A549 (cell line): ENCODE data around the gene ELN. TPM values are rescaled to one million over a fixed set of nuclear protein-coding genes. Genes with fewer than 3 reads are reported as not detected.

Source experiments
- ATAC-seq, 2 experiments: fragments of 200-7000 bp in 1 of 2; fragments of >200 bp in 1 of 2; cut with Nextera tagmentation in 1 of 2; cut with Tn5 transposase in 1 of 2; 3 replicates each; pipeline versions ENCODE4 v1.8.0 to v1.9.1; 2018 to 2020; ENCODE audit warnings: mild to moderate bottlenecking in 1 of 2, moderate library complexity in 1 of 2
- CTCF ChIA-PET: fragments of 300-600 bp; sonication (Branson Sonifier 250); formaldehyde crosslinking; extraction: SDS; loops from one replicate; lab custom pipeline; 2021; ENCODE audit warnings: antibody characterized with exemption, inconsistent platforms; lab: Yijun Ruan, JAX
- POLR2A ChIA-PET: fragments of 350-600 bp; formaldehyde crosslinking; extraction: SDS; loops from one replicate; lab custom pipeline; 2021; ENCODE audit warnings: antibody characterized with exemption, inconsistent platforms; lab: Yijun Ruan, JAX
- DNase-seq, 2 experiments: peaks; one replicate each; pipeline versions ENCODE4 v3.0.0 to v3.0.0-alpha.2; 2011 to 2016; ENCODE audit warnings: low read depth in 1 of 2, low spot score in 1 of 2
- FAIRE-seq: peaks from 2 replicates; lab custom pipeline; 2011; peaks lifted over from hg19 to GRCh38; lab: Jason Lieb, UNC
- H3K27ac ChIP-seq, 2 experiments: fragments of >200 bp; sonication (Bioruptor Twin); formaldehyde crosslinking; 3 replicates each; pipeline ENCODE4 v1.5.1; 2016 to 2017
- H3K4me1 ChIP-seq: fragments of >200 bp; sonication (Bioruptor Twin); formaldehyde crosslinking; 3 replicates; pipeline ENCODE4 v1.6.1; 2016
- H3K4me2 ChIP-seq: fragments of >200 bp; sonication (Bioruptor Twin); formaldehyde crosslinking; 3 replicates; pipeline ENCODE4 v1.6.1; 2016
- H3K4me3 ChIP-seq: fragments of >200 bp; sonication (Bioruptor Twin); formaldehyde crosslinking; 3 replicates; pipeline ENCODE4 v1.5.1; 2016
- H3K9me3 ChIP-seq: fragments of >200 bp; sonication (Bioruptor Twin); formaldehyde crosslinking; 3 replicates; pipeline ENCODE4 v1.6.1; 2016
- CBX8 ChIP-seq: fragments of 200-600 bp; sonication (generic); IDR thresholded peaks from 2 replicates; pipeline ENCODE4 v1.6.1; 2016
- CHD4 ChIP-seq: fragments of 200-600 bp; sonication (generic); IDR thresholded peaks from 2 replicates; pipeline ENCODE4 v1.6.1; 2016; ENCODE audit warnings: antibody characterized with exemption, mild to moderate bottlenecking, borderline replicate concordance
- E2F6 ChIP-seq: IDR thresholded peaks from 2 replicates; pipeline ENCODE4 v1.6.1; 2012; ENCODE audit warnings: low read depth, borderline replicate concordance
- ESRRA ChIP-seq: fragments of 150-350 bp; IDR thresholded peaks from 2 replicates; pipeline ENCODE4 v1.6.1; 2014; ENCODE audit warnings: mild to moderate bottlenecking, low read length, borderline replicate concordance
- GATA3 ChIP-seq: IDR thresholded peaks from 2 replicates; pipeline ENCODE4 v1.6.1; 2012; ENCODE audit warnings: borderline replicate concordance
- HEYL ChIP-seq: fragments of 250-450 bp; sonication (Bioruptor Pico); IDR thresholded peaks from 2 replicates; pipeline ENCODE4 v1.8.0; 2021; ENCODE audit warnings: mild to moderate bottlenecking, moderate library complexity
- HOXA7 ChIP-seq: fragments of 250-450 bp; sonication (Bioruptor Pico); IDR thresholded peaks from 2 replicates; pipeline ENCODE4 v1.5.0; 2020; ENCODE audit warnings: mild to moderate bottlenecking, moderate library complexity
- HOXB13 ChIP-seq: fragments of 250-450 bp; sonication (Bioruptor Pico); IDR thresholded peaks from 2 replicates; pipeline ENCODE4 v1.5.0; 2020; ENCODE audit warnings: low read depth, mild to moderate bottlenecking, moderate library complexity
- JUN ChIP-seq, 2 experiments: fragments of >200 bp; sonication (Bioruptor Twin); formaldehyde crosslinking; IDR thresholded peaks; 2 replicates in 1 of 2; 3 replicates in 1 of 2; pipeline ENCODE4 v1.6.1; 2016 to 2017
- MAZ ChIP-seq: fragments of 150-350 bp; IDR thresholded peaks from 2 replicates; pipeline ENCODE4 v1.6.1; 2014; ENCODE audit warnings: antibody characterized with exemption, low read depth, low read length, borderline replicate concordance
- MYC ChIP-seq: IDR thresholded peaks from 2 replicates; pipeline ENCODE4 v1.6.1; 2012; ENCODE audit warnings: mild to moderate bottlenecking, inconsistent platforms, low read length, improper control_type of control experiment, borderline replicate concordance
- NPAS2 ChIP-seq: fragments of 250-450 bp; sonication (Bioruptor Pico); IDR thresholded peaks from 2 replicates; pipeline ENCODE4 v1.8.0; 2022; ENCODE audit warnings: mild to moderate bottlenecking, moderate library complexity, borderline replicate concordance
- PHF8 ChIP-seq: fragments of 200-600 bp; sonication (generic); IDR thresholded peaks from 2 replicates; pipeline ENCODE4 v1.6.1; 2016; ENCODE audit warnings: low read depth, mild to moderate bottlenecking, antibody characterized with exemption, moderate library complexity, borderline replicate concordance
- POLR2A ChIP-seq: IDR thresholded peaks from 2 replicates; pipeline ENCODE4 v1.6.1; 2012; ENCODE audit warnings: mild to moderate bottlenecking, low read length
- RCOR1 ChIP-seq: fragments of 150-350 bp; IDR thresholded peaks from 2 replicates; pipeline ENCODE4 v1.6.1; 2014; ENCODE audit warnings: antibody characterized with exemption, low read length, low read depth
- RFX5 ChIP-seq: fragments of 450-650 bp; IDR thresholded peaks from 2 replicates; pipeline ENCODE4 v1.7.1; 2014; ENCODE audit warnings: antibody characterized with exemption, mild to moderate bottlenecking, moderate library complexity
- RNF2 ChIP-seq: fragments of 200-600 bp; sonication (generic); IDR thresholded peaks from 2 replicates; pipeline ENCODE4 v1.6.1; 2016; ENCODE audit warnings: low read depth, mild to moderate bottlenecking, antibody characterized with exemption, moderate library complexity, borderline replicate concordance
- SMC3 ChIP-seq: fragments of >200 bp; sonication (Bioruptor Twin); formaldehyde crosslinking; IDR thresholded peaks from 3 replicates; pipeline ENCODE4 v1.6.1; 2018; ENCODE audit warnings: inconsistent platforms
- SREBF2 ChIP-seq: fragments of 450-650 bp; IDR thresholded peaks from 2 replicates; pipeline ENCODE4 v1.6.1; 2014; ENCODE audit warnings: mild to moderate bottlenecking, moderate library complexity
- TFCP2L1 ChIP-seq: fragments of 250-450 bp; sonication (Bioruptor Pico); IDR thresholded peaks from 2 replicates; pipeline ENCODE4 v1.5.0; 2021; ENCODE audit warnings: mild to moderate bottlenecking
- USF2 ChIP-seq: fragments of 450-650 bp; IDR thresholded peaks from 2 replicates; pipeline ENCODE4 v1.6.1; 2014; ENCODE audit warnings: antibody characterized with exemption
- ZC3H11A ChIP-seq: fragments of 450-650 bp; IDR thresholded peaks from 2 replicates; pipeline ENCODE4 v1.6.1; 2014; ENCODE audit warnings: antibody characterized with exemption, mild to moderate bottlenecking
- WGBS: methylation state at CpG from one replicate; pipeline ENCODE4 v1.1.6; 2017; ENCODE audit errors: missing lambda C conversion rate; 5-methylcytosine and 5-hydroxymethylcytosine counted together
- polyA plus RNA-seq, 4 experiments: library from polyadenylated mRNA; depleted of rRNA in 3 of 4; stranded (reverse); fragments of >200 nt; fragmentation: RNase III in 1 of 4; extraction: RNeasy Plus Mini Kit Qiagen cat#74134 plus additional on column Dnase treatment in 1 of 4; gene quantifications; 2 replicates in 3 of 4; 3 replicates in 1 of 4; pipeline ENCODE4 v1.2.3, GENCODE V29; 2011 to 2017

Gene ELN
- polyA plus RNA-seq, 2 of the 4 experiments (the other 2 are of a cell fraction) = 0.09 to 0.16 TPM

- Histone ChIP-seq H3K4me1 (no peaks in the 10 kb centered on the region), H3K27ac (no peak overlapping the region), H3K4me3 (no peak overlapping the region), H3K9me3 (no peaks in the 10 kb centered on the region), H3K4me2 (no peak overlapping the region)
- WGBS = no CpG with 5 or more reads among the region's 1 CpG
- POLR2A ChIA-PET = no interaction called here
- CTCF ChIA-PET = interaction anchor here (0.9 to 1.4 kb wide), 6 partner anchors 9 to 154 kb away, joined by 3 to 6 read pairs (median 4); no protein-coding TSS in a partner anchor
- DNase-seq (no peak), FAIRE-seq (no peak), ATAC-seq (no peak)
- TF ChIP-seq CHD4 = no peak
- TF ChIP-seq HOXA7 (CRISPR knock-in tag) = no peak
- no peak for TF ChIP-seq E2F6
- no peak for TF ChIP-seq HEYL (CRISPR knock-in tag)
- no peak for TF ChIP-seq RNF2
- TF ChIP-seq RCOR1 = no peak
- TF ChIP-seq POLR2A = no peak
- TF ChIP-seq RFX5 = no peak
- no peak for TF ChIP-seq USF2
- no peak for TF ChIP-seq MYC
Observed at GRCh38 chr7:74052628-74053027, 24.7 kb downstream of the ELN start.

- TF ChIP-seq JUN (IDR thresholded peaks at IDR 0.05) (no peak), SMC3 (no peak), HOXB13 (CRISPR knock-in tag) (no peak), CBX8 (no peak), ZC3H11A (no peak), SREBF2 (no peak), TFCP2L1 (CRISPR knock-in tag) (no peak), MAZ (no peak), PHF8 (no peak), HOXA7 (CRISPR knock-in tag) (no peak), USF2 (no peak), GATA3 (no peak), NPAS2 (CRISPR knock-in tag) (no peak), ESRRA (no peak)
- H3K4me1 ChIP-seq = no peaks in the 10 kb centered on the region
- no peak overlapping the region for H3K27ac ChIP-seq
- 22% methylated on average over 3 of the region's 3 CpGs for WGBS
- ChIA-PET POLR2A (interaction anchor here (0.6 kb wide), 1 partner anchor 71 kb away, joined by 6 read pairs; no protein-coding TSS in a partner anchor), CTCF (interaction anchor here (0.6 to 1.8 kb wide), 6 partner anchors 15 to 349 kb away, joined by 3 to 7 read pairs (median 4); no protein-coding TSS in a partner anchor)
- no peaks in the 10 kb centered on the region for H3K9me3 ChIP-seq
- DNase-seq (no peak), ATAC-seq (no peak), FAIRE-seq (no peak)
- no peak overlapping the region for H3K4me3 ChIP-seq
- H3K4me2 ChIP-seq = no peak overlapping the region
Observed at GRCh38 chr7:74053589-74054186, 25.7 kb downstream of the ELN start.
